HG03103 (cell line): Measurements from ENCODE around the gene CAST.
"Not testable (repeated sequence)": the region's sequence is repeated elsewhere in the genome, so short reads cannot be mapped to it uniquely, and the experiment has no call there.

Experiments
- ATAC-seq: cut with Tn5 transposase; IDR thresholded peaks from one replicate; pipeline ENCODE4 v1.9.1; 2021; ENCODE audit warnings: low read depth; ENCODE audit not compliant: unreplicated experiment

The CAST gene

GRCh38 chr5:96771395-96771794, 109.2 kb downstream of the CAST start:
- ATAC-seq: no peak

- ATAC-seq: no peak
Observed at GRCh38 chr5:96772111-96772510, 109.9 kb downstream of the CAST start.

- no peak for ATAC-seq
Observed at GRCh38 chr5:96772542-96772941, 110.4 kb downstream of the CAST start.

- no peak for ATAC-seq
Observed at GRCh38 chr5:96775050-96775449, 112.9 kb downstream of the CAST start.

- ATAC-seq: no peak
Observed at GRCh38 chr5:96775689-96776088, 113.5 kb downstream of the CAST start.

- ATAC-seq: no peak
Observed at GRCh38 chr5:96776621-96777020, 114.4 kb downstream of the CAST start.

- no peak for ATAC-seq
Observed at GRCh38 chr5:96778409-96778808, 116.2 kb downstream of the CAST start.

GRCh38 chr5:96780626-96781025, 118.5 kb downstream of the CAST start:
- no peak for ATAC-seq

- no peak for ATAC-seq
Observed at GRCh38 chr5:96781031-96781971, 119.1 kb downstream of the CAST start.

- ATAC-seq: no peak
Observed at GRCh38 chr5:96783326-96783725, 121.2 kb downstream of the CAST start.

- ATAC-seq: no peak
Observed at GRCh38 chr5:96785326-96786109, 123.3 kb downstream of the CAST start.

GRCh38 chr5:96788112-96788749, 126.1 kb downstream of the CAST start:
- no peak for ATAC-seq

GRCh38 chr5:96789794-96790330, 127.7 kb downstream of the CAST start:
- no peak for ATAC-seq

GRCh38 chr5:96790961-96791504, 128.9 kb downstream of the CAST start:
- no peak for ATAC-seq

GRCh38 chr5:96794757-96795156, 132.6 kb downstream of the CAST start:
- no peak for ATAC-seq

- no peak for ATAC-seq
Observed at GRCh38 chr5:96795626-96796025, 133.4 kb downstream of the CAST start.

- ATAC-seq: no peak
Observed at GRCh38 chr5:96796434-96796833, 134.3 kb downstream of the CAST start.

- not testable (repeated sequence) for ATAC-seq
Observed at GRCh38 chr5:96801718-96802117, 139.5 kb downstream of the CAST start.

- ATAC-seq: peak; percentile 16
Observed at GRCh38 chr5:96807075-96807654, 145.0 kb downstream of the CAST start.

- no peak for ATAC-seq
Observed at GRCh38 chr5:96808541-96808828, 146.3 kb downstream of the CAST start.
